Measurements from ENCODE around the gene SLC28A1. TPM values are rescaled to one million over a fixed set of nuclear protein-coding genes. Genes with fewer than 3 reads are reported as not detected.

Gene SLC28A1
- total RNA-seq, 2 donors from 2014 or later, result 0.12 TPM; not detected in 1

DNA sequence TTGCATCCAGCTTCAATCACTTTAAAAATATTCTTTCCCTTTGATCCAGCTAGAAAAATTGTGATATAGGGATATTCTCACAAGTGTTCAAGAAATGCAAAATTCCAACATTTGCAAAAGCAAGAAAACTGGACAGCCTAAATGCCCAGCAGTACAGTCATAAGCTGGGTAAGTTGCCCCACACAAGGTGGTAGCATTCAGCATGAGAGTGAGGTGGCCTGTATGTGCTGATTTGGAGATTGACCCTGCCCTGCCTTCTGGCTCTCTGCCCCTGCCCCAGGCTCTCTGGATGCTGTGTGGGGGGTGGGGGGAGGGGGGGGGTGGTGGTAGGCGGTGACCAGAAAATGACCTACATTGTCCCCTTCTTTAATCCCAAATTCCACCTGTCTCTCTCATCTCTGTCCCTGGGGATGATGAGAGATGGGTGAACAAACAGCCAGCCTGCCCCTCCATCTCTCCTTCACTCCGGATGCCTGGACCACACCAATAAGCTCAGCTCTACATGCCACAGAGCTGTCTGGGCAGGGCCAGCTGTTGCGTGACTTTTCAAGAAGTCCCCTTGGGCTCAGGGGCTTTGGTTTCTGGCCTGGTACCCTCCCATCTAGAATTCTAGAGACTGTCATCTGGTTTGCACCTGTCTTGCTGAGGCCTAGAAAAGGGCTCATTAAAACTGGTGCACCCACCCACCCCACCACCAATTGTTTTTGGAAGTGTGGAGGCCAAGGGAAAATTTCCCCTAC is 42.2 kb downstream of the SLC28A1 start:
- no peak overlapping the region for H3K4me3 ChIP-seq
- peaks cover 0 to 10% of the 10 kb centered on the region in 2 donors for H3K4me1 ChIP-seq
- TF ChIP-seq, protein P1, sequence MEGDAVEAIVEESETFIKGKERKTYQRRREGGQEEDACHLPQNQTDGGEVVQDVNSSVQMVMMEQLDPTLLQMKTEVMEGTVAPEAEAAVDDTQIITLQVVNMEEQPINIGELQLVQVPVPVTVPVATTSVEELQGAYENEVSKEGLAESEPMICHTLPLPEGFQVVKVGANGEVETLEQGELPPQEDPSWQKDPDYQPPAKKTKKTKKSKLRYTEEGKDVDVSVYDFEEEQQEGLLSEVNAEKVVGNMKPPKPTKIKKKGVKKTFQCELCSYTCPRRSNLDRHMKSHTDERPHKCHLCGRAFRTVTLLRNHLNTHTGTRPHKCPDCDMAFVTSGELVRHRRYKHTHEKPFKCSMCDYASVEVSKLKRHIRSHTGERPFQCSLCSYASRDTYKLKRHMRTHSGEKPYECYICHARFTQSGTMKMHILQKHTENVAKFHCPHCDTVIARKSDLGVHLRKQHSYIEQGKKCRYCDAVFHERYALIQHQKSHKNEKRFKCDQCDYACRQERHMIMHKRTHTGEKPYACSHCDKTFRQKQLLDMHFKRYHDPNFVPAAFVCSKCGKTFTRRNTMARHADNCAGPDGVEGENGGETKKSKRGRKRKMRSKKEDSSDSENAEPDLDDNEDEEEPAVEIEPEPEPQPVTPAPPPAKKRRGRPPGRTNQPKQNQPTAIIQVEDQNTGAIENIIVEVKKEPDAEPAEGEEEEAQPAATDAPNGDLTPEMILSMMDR (IDR thresholded peaks at IDR 0.05), result no peak
- no peaks in the 10 kb centered on the region for H3K27me3 ChIP-seq
- H3K27ac ChIP-seq, result peak overlapping the region in 1 of 2 donors; percentile 80
- H3K36me3 ChIP-seq, result no peaks in the 10 kb centered on the region
- H3K9me3 ChIP-seq, result no peaks in the 10 kb centered on the region
- DNase-seq (ENCODE audit: low spot score), result no peak

DNA sequence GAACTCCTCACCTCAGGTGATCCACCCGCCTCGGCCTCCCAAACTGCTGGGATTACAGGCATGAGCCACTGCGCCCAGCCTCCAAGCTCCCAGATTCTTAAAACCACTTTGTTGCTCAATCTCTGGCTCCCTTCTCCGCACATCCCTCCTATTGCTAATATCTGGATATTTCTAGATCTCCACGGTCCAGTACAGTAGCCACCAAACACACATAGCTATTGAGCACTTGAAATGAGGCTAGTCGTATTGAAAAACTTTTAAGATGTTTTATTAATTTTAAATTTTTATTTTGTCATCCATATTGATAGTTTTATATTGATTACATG is 44.3 kb downstream of the SLC28A1 start:
- TF ChIP-seq, protein P1 (IDR thresholded peaks at IDR 0.05), result no peak
- no peak overlapping the region for H3K4me3 ChIP-seq
- peaks cover 0 to 10% of the 10 kb centered on the region in 2 donors for H3K4me1 ChIP-seq
- no peaks in the 10 kb centered on the region for H3K9me3 ChIP-seq
- H3K27ac ChIP-seq, result no peak overlapping the region
- no peaks in the 10 kb centered on the region for H3K36me3 ChIP-seq
- no peak for DNase-seq (ENCODE audit: low spot score)
- no peaks in the 10 kb centered on the region for H3K27me3 ChIP-seq

DNA sequence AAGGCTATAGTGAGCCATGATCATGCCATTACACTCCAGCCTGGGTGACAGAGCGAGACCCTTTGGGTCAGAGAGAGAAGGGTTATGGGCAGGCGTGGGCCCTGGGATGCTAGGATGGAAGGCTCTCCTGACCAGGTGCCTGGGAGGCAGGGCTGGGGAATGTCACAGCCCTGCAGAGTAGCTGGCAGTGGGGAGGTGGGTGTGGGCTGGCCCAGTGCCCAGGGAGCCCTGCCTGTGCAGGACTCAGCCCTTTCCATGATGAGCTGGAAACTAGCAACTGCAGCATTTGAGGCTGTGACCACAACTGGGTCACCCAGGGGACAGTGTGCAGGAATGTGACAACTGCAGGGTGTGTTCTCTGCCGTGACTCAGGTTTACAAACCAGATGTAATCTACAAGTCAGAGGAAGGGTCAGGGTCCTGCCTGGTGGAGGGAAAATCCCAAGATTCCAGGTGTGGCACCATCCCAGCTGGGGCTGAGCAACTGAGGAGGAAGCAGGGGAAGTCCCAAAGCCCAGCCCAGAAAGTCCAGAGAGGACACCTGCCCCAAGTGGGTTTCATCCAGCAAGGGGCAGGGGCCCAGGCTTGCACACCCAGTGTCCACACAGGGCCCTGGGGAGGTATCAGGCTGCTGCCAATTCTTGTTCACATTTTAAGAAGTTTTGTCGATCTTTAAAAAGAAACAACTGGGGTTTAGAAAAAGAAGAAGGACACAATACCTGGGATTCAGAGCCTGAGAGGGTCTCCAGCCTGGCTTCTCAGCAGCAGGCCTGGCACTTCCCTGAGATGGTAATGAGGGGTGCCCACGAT is 45.5 kb downstream of the SLC28A1 start:
- Histone ChIP-seq H3K27ac (no peak overlapping the region), H3K36me3 (no peaks in the 10 kb centered on the region), H3K4me3 (no peak overlapping the region), H3K4me1 (peaks cover 0 to 10% of the 10 kb centered on the region in 2 donors), H3K27me3 (no peaks in the 10 kb centered on the region), H3K9me3 (no peaks in the 10 kb centered on the region)
- no peak for DNase-seq (ENCODE audit: low spot score)
- TF ChIP-seq, protein P1 (IDR thresholded peaks at IDR 0.05), result no peak

DNA sequence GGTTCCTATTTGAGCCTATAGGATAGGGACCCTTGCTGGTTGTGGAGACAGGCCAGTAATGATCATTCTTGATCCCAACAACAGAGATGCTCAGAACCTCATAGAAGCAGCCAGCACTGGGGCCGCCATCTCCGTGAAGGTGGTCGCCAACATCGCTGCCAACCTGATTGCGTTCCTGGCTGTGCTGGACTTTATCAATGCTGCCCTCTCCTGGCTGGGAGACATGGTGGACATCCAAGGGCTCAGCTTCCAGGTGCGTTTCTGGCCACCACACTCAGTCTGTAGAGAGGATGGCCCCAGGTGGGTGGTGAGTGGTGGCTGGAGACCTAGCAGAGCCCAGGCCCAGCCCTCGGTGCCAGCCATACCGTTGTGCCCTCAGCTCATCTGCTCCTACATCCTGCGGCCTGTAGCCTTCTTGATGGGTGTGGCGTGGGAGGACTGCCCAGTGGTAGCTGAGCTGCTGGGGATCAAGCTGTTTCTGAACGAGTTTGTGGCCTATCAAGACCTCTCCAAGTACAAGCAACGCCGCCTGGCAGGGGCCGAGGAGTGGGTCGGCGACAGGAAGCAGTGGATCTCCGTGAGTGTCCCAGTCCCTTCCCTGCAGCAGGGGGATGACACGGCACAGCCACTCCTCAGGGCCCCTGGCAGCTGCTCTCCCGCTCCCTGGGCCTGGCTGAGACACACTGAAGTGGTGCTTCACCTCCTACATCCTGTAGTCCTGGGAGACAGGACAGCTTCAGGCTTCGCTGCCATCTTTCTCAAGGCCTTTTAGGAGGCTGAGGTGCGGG is 50.7 kb downstream of the SLC28A1 start:
- no peaks in the 10 kb centered on the region for H3K4me1 ChIP-seq
- TF ChIP-seq, protein P1 (IDR thresholded peaks at IDR 0.05), result peak; percentile 19 to 34
- no peak overlapping the region for H3K4me3 ChIP-seq
- no peak overlapping the region for H3K27ac ChIP-seq
- no peaks in the 10 kb centered on the region for H3K27me3 ChIP-seq
- no peaks in the 10 kb centered on the region for H3K36me3 ChIP-seq
- no peak for DNase-seq (ENCODE audit: low spot score)
- H3K9me3 ChIP-seq, result no peaks in the 10 kb centered on the region

DNA sequence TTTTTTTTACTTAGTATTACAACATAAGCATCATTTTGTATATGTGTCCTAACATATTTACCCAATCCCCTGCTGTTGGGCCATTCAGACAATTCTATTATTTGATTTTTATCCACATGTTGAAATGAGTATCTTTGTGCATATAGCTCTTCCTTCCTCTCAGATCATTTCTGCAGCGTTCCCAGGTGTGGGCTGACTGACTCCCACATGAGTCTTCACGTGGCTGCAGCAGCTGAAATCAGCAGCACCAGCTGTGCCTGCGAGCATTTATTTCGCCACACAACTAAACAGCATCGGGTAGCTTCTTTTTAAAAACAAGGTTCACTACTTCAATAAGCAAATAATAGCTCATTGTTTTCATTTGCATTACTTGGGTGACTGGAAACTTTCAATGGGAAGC is 52.7 kb downstream of the SLC28A1 start:
- Histone ChIP-seq H3K36me3 (no peaks in the 10 kb centered on the region), H3K4me1 (no peaks in the 10 kb centered on the region), H3K27me3 (no peaks in the 10 kb centered on the region), H3K4me3 (no peak overlapping the region), H3K9me3 (no peaks in the 10 kb centered on the region), H3K27ac (no peak overlapping the region)
- no peak for DNase-seq (ENCODE audit: low spot score)
- TF ChIP-seq, protein P1 (IDR thresholded peaks at IDR 0.05), result no peak
